IPS-18a (cell line): ENCODE data around the gene SH3PXD2A.

ENCODE experiments used
- H3K27ac ChIP-seq: one replicate; pipeline ENCODE4 v1.5.1; 2013; ENCODE audit warnings: low read length
- H3K27me3 ChIP-seq: one replicate; pipeline ENCODE4 v1.6.1; 2013; ENCODE audit warnings: mild to moderate bottlenecking, low read length; ENCODE audit not compliant: control insufficient read depth, insufficient read depth
- H3K36me3 ChIP-seq: one replicate; pipeline ENCODE4 v1.6.1; 2013; ENCODE audit warnings: low read depth, low read length; ENCODE audit not compliant: control insufficient read depth
- H3K4me1 ChIP-seq: one replicate; pipeline ENCODE4 v1.6.1; 2013; ENCODE audit warnings: low read depth, low read length; ENCODE audit not compliant: control insufficient read depth
- H3K4me3 ChIP-seq: one replicate; pipeline ENCODE4 v1.5.1; 2013; ENCODE audit warnings: low read length
- H3K9ac ChIP-seq: one replicate; pipeline ENCODE4 v1.6.1; 2013; ENCODE audit warnings: mild to moderate bottlenecking, low read length, moderate library complexity
- H3K9me3 ChIP-seq: one replicate; pipeline ENCODE4 v1.6.1; 2013; ENCODE audit warnings: low read depth, low read length; ENCODE audit not compliant: control insufficient read depth

Gene SH3PXD2A

DNA sequence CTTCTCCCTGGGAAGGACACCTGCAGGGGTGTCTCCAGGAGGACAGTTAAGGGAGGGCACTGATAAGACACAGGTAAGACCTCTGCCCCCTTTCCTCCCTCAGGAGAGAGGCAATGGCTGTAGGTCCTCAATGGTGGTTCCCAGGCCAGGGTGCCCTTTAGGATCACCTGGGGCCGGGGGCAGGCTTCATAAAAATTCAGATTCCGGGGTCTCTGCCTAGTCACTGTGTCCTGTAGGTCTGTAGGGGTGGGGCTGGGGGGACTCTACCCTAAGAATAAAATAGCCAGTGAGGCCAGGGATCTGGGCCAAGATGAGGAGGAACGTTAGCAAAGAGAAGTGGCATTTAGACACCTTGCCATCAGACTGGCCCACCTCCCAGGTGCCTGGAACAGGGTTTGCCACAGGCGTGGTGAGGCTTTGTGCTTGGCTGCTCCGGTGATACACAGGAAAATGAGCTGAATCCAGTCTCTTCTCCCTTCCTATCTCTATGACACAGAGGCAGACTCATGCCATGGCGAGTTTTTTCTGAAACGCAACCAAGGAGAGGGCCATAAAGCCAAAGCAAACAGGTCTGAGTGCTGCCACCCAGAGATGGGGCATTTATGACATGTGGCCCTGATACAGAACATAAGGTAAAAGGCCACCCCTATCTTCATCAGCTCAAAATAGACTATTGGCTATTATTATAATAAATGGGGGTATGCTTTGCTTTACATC is 52.6 kb downstream of the SH3PXD2A start:
- Histone ChIP-seq H3K4me1 (peaks cover 13% of the 10 kb centered on the region), H3K27me3 (no peaks in the 10 kb centered on the region), H3K9me3 (no peaks in the 10 kb centered on the region), H3K9ac (no peak overlapping the region), H3K4me3 (no peak overlapping the region), H3K36me3 (no peaks in the 10 kb centered on the region), H3K27ac (no peak overlapping the region)

DNA sequence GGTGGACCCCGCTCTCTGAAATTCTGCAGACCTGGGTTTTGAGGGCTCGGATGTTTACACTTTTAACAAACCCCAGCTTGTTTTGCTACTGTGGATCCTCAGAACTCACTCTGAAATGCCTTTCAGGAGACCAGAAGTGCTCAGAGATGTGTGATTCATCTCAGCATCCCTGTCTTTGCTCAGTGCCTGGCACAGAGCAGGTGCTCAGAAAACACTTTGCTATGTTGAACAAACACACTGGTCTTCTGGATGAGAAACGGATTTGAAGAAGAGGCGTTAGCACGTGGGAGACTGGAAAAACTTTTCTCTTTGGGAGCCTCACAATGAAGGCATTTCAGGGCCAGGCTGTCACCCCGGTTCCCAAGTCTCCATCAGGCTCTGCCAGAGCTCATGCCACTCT is 53.3 kb downstream of the SH3PXD2A start:
- Histone ChIP-seq H3K27ac (no peak overlapping the region), H3K9me3 (no peaks in the 10 kb centered on the region), H3K36me3 (no peaks in the 10 kb centered on the region), H3K27me3 (no peaks in the 10 kb centered on the region), H3K4me3 (no peak overlapping the region), H3K4me1 (peaks cover 13% of the 10 kb centered on the region), H3K9ac (no peak overlapping the region)

DNA sequence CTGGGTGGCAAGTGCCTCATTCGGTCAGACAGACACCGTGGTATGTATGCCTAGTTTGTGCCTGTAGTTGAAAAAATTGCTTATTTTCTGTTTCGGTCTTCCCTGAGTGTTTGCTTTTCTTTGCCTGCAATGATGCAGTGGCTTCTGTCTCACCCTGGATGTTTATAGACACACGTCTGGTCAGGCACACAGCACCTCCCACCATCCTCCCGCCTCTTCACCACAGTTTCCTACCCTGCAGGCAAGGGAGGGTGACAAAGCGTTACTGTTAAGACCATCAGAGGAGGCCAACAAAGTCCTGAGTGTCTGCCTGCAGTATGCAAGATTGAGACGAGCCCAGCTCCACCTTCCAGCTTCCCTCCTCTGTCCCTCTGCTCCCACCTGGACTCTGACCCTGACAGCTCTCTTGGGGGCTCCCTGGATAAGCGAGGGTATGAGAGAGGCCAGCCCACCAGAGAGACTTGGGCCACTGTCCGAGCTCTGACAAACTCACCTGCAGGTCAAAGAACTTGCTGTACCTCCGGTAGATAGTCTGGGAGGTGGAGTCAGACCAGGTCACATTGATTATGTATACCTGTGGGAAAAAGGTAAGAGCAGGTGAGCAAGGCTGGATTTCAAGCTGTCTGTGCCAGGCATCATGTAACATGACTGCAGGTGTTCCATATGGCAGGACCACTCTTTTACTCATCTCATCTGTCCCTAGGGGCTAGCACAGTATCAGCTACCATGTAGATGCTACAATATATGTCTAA is 54.4 kb downstream of the SH3PXD2A start:
- Histone ChIP-seq H3K4me1 (peaks cover 13% of the 10 kb centered on the region), H3K9ac (no peak overlapping the region), H3K27ac (no peak overlapping the region), H3K27me3 (no peaks in the 10 kb centered on the region), H3K9me3 (no peaks in the 10 kb centered on the region), H3K4me3 (no peak overlapping the region), H3K36me3 (no peaks in the 10 kb centered on the region)

DNA sequence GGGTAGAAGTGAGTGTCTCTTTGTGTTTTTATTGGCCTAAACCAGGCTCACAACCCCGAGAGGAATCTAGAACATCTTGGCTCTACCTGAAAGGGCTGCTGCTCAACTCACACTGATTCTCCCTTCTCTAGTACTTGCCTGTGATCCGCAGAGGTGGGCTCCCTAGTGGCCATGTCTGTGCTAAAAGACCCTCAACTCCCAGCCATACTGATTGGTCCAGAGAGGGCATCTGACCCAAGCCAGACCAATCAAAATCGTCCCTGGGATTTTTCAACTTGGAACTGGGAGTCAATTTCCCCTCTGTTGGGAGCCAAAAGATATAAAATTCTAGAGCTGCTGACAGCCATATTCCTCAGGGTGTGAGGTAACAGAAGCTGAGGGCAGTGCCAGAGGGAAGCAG is 55.3 kb downstream of the SH3PXD2A start:
- H3K4me3 ChIP-seq, result no peak overlapping the region
- peaks cover 10% of the 10 kb centered on the region for H3K4me1 ChIP-seq
- H3K27ac ChIP-seq, result no peak overlapping the region

DNA sequence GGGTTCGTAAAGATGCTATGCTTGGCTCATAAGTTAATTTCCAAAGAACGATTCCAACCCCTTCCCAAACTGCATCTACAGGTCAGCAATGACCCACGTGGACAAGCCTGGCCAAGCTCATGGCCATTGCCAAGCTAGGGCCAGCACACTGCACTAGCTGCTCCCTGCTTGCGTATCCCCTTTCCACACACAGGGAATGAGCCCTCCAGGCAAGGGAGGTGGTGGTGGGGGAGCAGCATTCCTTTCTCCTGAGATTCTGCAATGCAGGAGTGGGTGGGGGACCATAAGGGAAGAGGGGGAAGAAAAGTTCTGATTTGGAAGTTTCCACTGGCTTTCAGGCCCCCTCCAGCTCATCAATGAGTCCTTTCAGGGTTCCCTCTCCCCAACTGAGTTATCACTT is 56.0 kb downstream of the SH3PXD2A start:
- Histone ChIP-seq H3K9ac (no peak overlapping the region), H3K36me3 (no peaks in the 10 kb centered on the region), H3K27me3 (no peaks in the 10 kb centered on the region), H3K27ac (no peak overlapping the region), H3K4me3 (no peak overlapping the region), H3K4me1 (peaks cover 6% of the 10 kb centered on the region), H3K9me3 (no peaks in the 10 kb centered on the region)

More for the DNA sequence above, 55.3 kb downstream of the SH3PXD2A start:
- Histone ChIP-seq H3K9ac (no peak overlapping the region), H3K27me3 (no peaks in the 10 kb centered on the region), H3K9me3 (no peaks in the 10 kb centered on the region), H3K36me3 (no peaks in the 10 kb centered on the region)

DNA sequence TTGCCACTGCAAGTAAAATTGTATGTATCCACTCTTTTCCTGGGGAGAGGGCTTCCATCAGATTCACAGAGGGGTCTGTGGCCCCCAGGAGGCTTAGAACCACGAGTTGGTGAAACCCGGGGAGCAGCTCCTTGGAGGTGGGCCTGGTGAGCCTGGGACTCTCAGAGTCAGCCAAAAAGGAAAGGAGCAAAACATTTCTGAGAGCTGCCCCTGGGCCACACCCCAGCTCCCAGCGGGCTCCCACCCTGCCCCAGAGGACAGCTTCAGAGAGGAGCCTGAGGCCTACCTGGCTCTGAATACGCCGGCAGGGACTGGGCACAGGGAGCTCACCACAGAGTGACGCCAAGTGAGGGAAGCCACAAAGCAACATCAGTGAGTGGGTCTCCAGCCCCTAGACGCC is 56.9 kb downstream of the SH3PXD2A start:
- no peak overlapping the region for H3K4me3 ChIP-seq
- H3K27me3 ChIP-seq, result no peaks in the 10 kb centered on the region
- H3K4me1 ChIP-seq, result peaks cover under 1% of the 10 kb centered on the region
- no peaks in the 10 kb centered on the region for H3K9me3 ChIP-seq
- H3K9ac ChIP-seq, result no peak overlapping the region
- H3K36me3 ChIP-seq, result no peaks in the 10 kb centered on the region
- no peak overlapping the region for H3K27ac ChIP-seq

DNA sequence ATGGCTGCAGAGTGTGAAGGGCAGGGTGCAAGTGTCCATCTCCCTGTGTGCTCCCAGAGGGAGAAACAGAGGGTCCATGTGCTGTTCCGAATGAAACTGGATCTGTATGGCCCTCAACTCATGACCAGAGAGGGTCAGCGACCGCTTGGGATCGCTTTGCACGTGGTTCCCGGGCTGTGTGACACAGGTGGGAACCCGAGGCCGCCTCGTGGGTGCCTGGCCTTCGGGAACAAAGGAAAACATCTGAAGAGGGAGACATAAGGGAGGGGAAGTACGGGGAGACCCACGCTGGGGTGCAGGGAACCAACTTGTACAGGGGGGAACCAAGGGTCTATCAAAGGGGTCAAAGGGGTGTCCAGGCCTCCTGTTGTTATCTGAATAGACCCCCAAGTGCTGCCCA is 57.5 kb downstream of the SH3PXD2A start:
- Histone ChIP-seq H3K9me3 (no peaks in the 10 kb centered on the region), H3K36me3 (no peaks in the 10 kb centered on the region), H3K4me1 (no peaks in the 10 kb centered on the region), H3K9ac (no peak overlapping the region), H3K27me3 (no peaks in the 10 kb centered on the region), H3K27ac (no peak overlapping the region), H3K4me3 (no peak overlapping the region)

DNA sequence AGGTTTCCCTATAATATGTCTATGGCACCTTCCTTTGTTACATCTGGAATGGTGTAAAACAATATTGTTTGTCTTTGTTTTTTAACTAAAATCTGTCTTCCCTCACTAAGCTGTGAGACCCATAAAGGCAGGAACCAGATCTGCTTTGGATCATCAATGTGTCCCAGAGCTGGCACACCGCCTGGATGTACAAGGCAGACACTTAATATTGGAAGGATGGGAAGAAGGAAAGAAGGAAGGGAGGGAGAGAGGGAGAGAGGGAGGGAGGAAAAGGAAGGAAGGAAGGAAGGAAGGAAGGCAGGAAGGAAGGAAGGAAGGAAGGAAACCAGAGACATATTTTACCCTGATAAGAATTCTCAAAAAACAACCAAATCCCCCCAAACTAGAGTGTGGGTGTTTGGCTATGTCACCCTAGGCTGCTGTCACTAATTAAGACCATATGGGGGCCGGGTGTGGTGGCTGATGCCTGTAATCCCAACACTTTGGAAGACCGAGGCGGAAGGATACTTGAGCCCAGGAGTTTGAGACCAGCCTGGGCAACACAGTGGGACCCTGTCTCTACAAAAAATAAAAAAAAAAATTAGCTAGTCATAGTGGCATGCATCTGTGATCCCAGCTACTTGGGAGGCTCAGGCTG is 59.6 kb downstream of the SH3PXD2A start:
- no peaks in the 10 kb centered on the region for H3K9me3 ChIP-seq
- no peak overlapping the region for H3K27ac ChIP-seq
- H3K27me3 ChIP-seq, result no peaks in the 10 kb centered on the region
- no peak overlapping the region for H3K4me3 ChIP-seq
- H3K4me1 ChIP-seq, result no peaks in the 10 kb centered on the region
- no peak overlapping the region for H3K9ac ChIP-seq
- H3K36me3 ChIP-seq, result no peaks in the 10 kb centered on the region

DNA sequence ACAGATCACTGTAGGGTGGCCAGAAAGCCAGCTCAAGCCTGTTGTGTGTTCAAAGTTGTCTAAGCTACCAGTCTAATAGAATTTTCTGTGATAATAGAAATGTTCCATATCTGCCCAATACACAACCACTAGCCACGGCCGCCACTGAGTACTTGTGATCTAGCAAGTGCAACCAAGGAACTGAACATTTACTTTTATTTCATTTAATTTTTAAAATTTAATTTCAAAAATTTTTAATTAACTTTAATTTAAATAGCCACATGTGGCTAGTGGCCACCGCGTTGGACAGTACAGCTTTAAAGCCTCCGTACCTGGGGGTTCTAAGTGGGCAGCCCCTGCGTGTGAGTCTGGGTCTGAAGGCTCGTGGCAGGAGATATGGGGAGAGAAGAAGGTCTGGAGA is 60.4 kb downstream of the SH3PXD2A start:
- no peak overlapping the region for H3K4me3 ChIP-seq
- H3K4me1 ChIP-seq, result no peaks in the 10 kb centered on the region
- H3K27me3 ChIP-seq, result no peaks in the 10 kb centered on the region
- H3K36me3 ChIP-seq, result no peaks in the 10 kb centered on the region
- no peaks in the 10 kb centered on the region for H3K9me3 ChIP-seq
- H3K9ac ChIP-seq, result no peak overlapping the region
- no peak overlapping the region for H3K27ac ChIP-seq

DNA sequence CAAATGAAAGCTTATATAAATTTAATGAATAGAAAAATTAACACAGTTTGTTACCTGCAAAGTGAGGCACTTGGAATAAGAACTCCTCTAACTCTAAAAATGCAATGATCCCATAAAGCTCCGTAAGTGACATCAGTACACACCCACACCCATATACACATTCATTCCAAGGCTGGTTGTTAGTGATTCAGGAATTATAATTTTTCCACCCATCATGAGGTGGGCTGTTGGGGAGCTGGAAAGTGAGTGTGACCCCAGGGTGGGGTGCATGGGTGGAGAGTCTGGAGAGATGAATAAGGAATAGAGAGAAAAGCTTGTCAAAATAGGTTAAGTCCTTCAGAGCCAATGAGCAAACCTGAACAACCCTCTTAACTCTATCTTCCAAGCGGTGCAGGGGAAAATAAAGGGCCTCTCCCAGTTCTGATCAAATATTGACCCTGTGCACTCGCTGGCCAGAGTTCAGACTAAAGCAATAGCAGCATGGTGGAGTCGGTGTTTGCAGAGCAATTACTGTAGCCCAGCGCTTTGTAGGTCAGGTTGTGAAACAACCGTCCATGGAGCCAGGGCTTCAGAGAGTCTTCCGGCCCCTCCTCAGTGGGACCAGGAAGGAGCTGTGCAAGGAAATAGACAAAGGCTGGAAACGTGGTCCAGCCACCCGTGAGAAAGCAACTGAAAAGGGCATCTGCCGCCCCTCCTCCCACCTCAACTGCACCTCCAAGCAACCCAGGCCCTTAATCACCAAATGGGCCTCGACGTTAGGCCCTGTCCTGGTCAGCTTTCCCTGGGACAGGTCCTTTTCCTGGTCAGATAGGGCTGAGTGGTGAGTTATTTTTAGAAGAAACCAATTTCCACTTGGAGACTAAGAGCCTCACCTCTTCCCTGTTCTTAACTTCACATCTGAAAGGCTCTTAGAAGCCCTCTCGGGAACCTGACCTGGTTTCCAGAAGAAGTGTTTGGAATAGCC is 61.2 kb downstream of the SH3PXD2A start:
- Histone ChIP-seq H3K27ac (no peak overlapping the region), H3K4me1 (no peaks in the 10 kb centered on the region), H3K36me3 (no peaks in the 10 kb centered on the region)

DNA sequence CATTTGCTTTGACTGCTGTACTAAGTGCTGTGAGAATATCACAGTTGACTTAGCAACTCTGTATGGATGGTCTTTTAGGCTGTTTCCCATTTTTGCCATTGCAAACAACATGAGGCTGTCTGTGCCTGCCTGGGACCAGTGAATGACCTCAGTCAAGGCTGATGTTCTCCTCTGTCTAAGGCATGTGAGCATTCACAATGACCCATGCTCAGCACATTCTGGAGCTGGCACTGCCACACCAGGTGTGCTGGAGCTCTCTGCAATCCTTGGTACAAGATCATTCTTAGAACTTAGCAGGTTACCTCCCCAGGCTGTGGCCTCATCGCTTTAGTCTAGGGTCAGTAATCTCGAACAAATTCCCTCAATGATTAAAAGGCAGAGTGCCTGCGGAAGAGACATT is 61.9 kb downstream of the SH3PXD2A start:
- Histone ChIP-seq H3K4me1 (no peaks in the 10 kb centered on the region), H3K4me3 (no peak overlapping the region), H3K9me3 (no peaks in the 10 kb centered on the region), H3K27me3 (no peaks in the 10 kb centered on the region), H3K36me3 (no peaks in the 10 kb centered on the region), H3K9ac (no peak overlapping the region), H3K27ac (no peak overlapping the region)

More for the DNA sequence above, 61.2 kb downstream of the SH3PXD2A start:
- no peaks in the 10 kb centered on the region for H3K9me3 ChIP-seq
- no peak overlapping the region for H3K4me3 ChIP-seq
- no peak overlapping the region for H3K9ac ChIP-seq
- no peaks in the 10 kb centered on the region for H3K27me3 ChIP-seq
